Neural cell (in vitro differentiated cells): Measurements from ENCODE around the gene DOK4.

Source experiments
- CTCF ChIP-seq: fragments of 450-650 bp; IDR thresholded peaks from 2 replicates; pipeline ENCODE4 v1.5.1; 2014; ENCODE audit warnings: antibody characterized with exemption, mild to moderate bottlenecking, moderate library complexity; ENCODE audit not compliant: poor library complexity, severe bottlenecking
- EZH2 ChIP-seq: fragments of 200-600, 300-800 bp; shearing (Covaris generic), sonication (generic); IDR thresholded peaks from 2 replicates; pipeline ENCODE4 v1.6.1; 2014; ENCODE audit warnings: antibody characterized with exemption, low read length, borderline replicate concordance, mild to moderate bottlenecking; ENCODE audit not compliant: insufficient read depth, poor library complexity, severe bottlenecking
- POLR2AphosphoS5 ChIP-seq: IDR thresholded peaks from 2 replicates; pipeline ENCODE4 v1.6.1; 2012
- RAD21 ChIP-seq: fragments of 450-650 bp; conservative IDR thresholded peaks from 2 replicates; pipeline ENCODE4 v1.6.1; 2014; ENCODE audit warnings: antibody characterized with exemption, mild to moderate bottlenecking, moderate library complexity

DNA sequence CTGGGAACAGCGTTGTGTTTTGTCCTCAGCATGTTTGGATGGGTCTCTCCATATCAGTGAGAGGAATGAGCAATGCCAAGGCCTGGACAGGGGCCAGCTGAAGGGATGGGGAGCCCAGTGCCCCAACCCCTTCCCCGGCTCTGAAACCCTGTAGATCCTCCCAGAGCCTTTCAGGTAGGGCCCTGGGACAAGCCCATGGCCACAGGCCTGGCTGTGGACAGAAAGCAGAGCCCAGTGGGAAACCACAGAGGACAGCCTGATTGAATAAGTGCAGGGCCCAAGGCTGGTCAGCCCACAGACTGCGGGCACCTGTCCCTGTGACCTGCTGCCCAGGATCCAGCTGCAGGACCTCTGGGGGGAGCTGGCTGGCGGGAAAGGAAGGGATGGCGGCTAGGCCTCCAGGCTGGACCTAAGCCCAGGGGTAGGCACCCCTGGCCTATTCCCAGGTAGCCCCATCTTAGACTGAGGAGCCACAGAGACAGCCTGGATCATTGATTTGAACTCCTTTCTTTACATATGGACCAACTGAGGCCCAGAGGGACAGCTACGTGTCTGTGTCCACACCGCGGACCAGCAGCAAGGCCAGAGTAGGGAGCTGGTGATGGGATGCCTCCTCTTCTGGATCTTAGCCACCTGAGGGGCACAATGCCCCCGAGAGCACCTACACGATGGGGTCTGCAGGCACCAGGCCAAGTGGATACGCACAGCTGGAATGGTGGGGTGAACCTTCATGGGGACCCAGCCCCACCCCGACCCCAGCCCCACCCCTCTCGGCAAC, 48.8 kb upstream of the DOK4 start:
- no peak for TF ChIP-seq CTCF
- no peak for TF ChIP-seq EZH2
- no peak for TF ChIP-seq POLR2AphosphoS5
- no peak for TF ChIP-seq RAD21
